ENCODE results near the gene WDR62.
"Not testable (repeated sequence)": the region's sequence is repeated elsewhere in the genome, so short reads cannot be mapped to it uniquely, and the experiment has no call there.

WDR62 gene

GRCh38 chr19:36113425-36113824 lies 58.7 kb downstream of the WDR62 start:
- no peak for DNase-seq

GRCh38 chr19:36113894-36114720 lies 59.4 kb downstream of the WDR62 start:
- peak in 1 of 2 donors; percentile 29 for DNase-seq

DNA sequence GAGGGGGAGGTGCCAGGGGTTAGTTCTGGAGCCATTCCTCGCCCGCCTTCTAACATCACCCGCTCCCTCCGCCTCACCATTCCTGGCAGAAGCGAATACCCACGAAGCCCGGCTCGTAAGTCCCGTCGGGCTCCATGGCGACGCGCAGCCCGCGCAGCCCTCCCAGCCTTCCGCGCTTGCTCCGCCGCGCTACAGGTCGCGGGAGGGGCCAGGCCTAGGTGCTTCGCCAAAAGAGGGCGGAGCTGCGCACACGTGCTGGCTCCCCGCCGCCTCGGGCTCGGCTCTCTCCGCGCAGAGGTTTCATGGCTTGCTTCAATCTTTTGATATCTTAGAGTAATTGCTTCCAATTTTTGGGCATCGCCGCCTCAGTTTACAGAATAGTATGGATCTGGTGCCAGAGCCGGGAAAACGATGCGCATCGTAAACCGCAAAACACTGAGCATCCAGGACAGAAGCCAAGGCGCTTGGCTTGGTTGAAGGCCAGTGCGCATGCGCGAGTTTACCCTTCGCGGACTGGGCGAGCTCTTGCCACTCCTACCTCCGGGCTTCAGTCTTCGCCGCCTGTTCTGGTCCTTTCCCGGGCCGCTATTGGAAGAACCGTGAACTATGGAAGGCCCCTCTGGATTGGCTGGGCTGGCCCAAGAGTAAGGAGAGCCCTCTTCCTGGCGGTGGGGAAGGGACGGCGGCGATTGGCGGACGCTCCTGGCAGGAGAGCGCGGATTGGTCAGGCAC lies 60.2 kb downstream of the WDR62 start, which contains the start of gene POLR2I:
POLR2I (minus strand) TSS at position 155 of the 732 bp plus-strand sequence; CDS start at position 136, 19 bp downstream.
- peak; percentile 99 to 100 for DNase-seq

DNA sequence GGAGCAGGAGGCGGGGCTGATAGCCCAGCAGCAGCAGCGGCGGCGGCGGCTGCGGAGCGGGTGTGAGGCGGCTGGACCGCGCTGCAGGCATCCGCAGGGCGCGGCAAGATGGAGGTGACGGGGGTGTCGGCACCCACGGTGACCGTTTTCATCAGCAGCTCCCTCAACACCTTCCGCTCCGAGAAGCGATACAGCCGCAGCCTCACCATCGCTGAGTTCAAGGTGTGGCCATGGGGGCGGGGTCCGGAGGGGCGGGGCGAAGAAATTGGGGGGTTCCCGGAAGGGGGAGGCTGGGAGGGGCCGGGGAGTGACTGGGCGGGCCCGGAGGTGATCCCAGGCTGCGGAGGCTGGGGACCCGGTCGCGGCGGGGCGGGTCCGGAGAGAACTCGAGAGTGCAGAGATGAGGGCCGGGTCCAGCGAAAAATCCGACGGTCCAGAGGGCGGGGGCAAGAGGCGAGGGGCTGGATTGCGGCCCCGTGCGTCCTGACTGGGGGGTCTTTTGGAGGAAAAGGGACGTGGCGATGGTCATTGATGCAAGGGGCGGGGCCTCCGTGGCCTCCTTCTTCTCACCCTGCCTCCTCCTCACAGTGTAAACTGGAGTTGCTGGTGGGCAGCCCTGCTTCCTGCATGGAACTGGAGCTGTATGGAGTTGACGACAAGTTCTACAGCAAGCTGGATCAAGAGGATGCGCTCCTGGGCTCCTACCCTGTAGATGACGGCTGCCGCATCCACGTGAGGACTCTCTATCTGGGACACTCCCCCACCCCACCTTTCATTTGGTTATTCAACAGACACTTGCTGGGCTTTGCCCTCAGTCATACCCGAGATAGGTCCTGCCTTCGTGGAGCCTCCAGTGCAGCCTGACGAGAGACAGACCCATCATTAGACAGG lies 61.0 kb downstream of the WDR62 start, which contains the start of gene TBCB:
TBCB (plus strand) TSS at position 16 of the 891 bp plus-strand sequence; CDS start at position 109, 93 bp downstream.
- DNase-seq, result no peak

DNA sequence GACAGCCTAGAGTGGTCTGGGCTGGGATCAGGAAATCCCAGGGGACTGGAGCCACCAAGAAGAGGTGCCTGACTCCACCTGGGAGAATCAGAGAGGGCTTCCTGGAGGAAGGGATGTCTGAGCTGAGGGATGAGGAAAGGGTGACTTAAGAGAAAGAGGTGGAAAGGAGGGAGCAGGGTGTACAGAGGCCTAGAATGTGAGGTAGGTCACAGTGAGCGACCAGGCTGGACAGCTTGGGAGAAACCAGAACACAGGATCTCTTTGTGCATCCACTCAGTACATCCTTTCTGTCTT lies 61.6 kb downstream of the WDR62 start:
- DNase-seq, result no peak

DNA sequence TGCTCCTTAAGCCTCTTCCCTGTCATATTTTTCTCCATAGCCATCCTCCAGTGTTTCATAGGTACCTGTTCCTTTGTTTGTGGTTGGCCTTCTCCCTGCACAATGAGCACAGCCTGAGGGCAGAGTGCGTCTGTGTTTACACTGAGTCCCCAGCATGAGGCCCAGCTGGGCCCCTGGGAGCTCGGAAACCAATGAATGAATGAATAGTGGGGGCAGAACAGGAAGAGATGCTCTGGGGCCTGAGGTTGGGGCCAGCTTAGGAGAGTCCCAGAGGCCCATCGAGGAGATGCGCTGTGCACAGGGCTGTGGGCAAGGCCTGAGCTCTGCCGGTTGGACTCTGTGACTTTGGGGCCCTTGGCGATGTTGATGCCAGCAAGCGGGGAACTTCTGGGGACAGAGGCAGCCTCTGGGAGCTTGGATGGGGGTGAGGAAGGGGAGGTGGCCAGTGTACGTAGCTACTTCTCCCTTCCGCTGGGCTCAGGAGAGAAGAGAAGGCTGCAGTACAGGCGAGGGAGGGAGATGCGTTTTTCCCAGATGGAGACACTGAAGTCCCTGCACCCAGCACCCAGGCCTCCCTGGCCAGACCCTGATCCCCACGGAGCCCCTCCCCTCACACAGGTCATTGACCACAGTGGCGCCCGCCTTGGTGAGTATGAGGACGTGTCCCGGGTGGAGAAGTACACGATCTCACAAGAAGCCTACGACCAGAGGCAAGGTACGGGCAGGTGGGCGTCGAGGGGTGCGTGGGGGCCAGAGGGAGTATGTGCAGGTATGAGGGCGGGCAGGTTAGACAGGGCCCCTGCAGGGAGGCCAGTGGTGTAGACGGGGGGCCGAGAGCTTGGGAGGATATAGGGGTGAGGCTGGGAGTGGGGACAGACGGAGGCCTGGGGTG lies 65.6 kb downstream of the WDR62 start:
- DNase-seq, result no peak

DNA sequence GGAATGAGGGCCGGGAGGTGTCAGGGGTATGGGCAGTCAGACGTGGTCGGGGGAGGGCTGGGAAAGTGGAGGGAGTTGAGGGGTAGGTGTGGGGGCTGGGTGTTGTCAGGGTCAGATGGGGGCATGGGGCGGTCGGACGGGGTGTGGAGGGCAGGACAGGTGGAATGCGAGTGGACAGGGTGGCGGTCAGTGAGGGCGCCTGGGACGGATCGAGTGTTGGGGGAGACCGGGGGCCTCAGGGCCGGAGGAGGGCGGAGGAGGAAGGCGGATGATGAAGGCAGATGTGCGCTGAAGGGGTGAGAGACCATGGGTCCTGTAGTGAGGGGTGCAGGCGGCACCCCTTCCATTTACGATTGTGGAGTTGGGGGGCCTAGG lies 66.3 kb downstream of the WDR62 start:
- no peak for DNase-seq

DNA sequence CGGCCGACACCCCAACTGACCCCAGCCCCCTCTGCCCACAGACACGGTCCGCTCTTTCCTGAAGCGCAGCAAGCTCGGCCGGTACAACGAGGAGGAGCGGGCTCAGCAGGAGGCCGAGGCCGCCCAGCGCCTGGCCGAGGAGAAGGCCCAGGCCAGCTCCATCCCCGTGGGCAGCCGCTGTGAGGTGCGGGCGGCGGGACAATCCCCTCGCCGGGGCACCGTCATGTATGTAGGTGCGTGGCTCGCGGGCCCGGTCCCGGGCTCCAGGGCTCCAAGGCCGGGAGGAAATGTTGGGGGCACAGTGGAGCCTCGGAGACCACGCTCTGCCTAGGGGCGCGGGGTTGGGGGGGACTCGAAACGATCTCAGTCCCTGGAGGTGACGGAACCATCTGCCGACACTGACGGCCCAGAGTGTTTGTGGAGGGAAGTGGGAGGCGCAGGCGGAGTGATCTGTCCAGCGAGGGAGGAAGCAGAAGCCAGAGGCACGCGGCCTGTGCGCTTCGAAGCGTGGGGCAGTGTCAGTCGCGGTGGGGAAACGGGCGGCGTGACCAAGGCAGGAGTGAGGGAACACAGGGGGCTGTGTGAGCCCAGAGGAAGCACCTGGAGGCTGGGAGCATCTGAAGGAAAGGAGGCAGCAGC lies 66.9 kb downstream of the WDR62 start:
- no peak for DNase-seq

GRCh38 chr19:36125557-36125956 lies 70.9 kb downstream of the WDR62 start:
- DNase-seq, result no peak

GRCh38 chr19:36128392-36128736 lies 73.7 kb downstream of the WDR62 start:
- DNase-seq, result no peak

DNA sequence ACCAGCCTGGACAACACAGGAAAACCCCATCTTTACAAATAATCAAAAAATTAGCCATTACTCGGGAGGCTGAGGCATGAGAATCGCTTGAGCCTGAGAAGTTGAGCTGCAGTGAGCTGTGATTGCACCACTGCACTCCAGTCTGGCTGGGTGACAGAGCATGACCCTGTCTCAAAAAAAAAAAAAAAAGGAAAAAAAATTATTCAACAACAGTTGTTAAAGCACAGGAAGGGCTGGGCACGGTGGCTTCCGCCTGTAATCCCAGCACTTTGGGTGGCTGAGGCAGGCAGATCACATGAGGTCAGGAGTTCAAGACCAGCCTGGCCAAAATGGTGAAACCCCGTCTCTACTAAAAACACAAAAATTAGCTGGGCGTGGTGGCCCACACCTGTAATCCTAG lies 76.5 kb downstream of the WDR62 start:
- DNase-seq, result not testable (repeated sequence)

DNA sequence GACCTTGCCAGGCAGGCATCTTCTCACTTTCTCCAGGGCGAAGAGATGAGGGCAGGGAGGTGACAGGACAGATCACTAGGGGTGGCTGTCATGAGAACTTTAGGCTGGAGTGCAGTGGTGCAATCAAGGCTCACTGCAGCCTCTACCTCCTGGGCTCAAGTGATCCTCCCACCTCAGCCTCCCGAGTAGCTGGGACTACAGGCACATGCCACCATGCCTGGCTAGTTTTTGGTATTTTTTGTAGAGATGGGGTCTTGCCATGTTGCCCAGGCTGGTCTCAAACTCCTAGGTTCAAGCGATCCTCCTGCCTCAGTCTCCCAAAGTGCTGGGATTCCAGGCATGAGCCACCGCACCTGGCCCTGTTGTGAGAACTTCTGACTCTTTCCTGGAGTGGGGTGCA lies 80.2 kb downstream of the WDR62 start:
- not testable (repeated sequence) for DNase-seq

GRCh38 chr19:36136964-36137686 lies 82.4 kb downstream of the WDR62 start:
- no peak for DNase-seq

- no peak for DNase-seq
Observed at GRCh38 chr19:36139120-36139472, 84.4 kb downstream of the WDR62 start.

- peak; percentile 92 to 96 for DNase-seq
Observed at GRCh38 chr19:36139473-36140303, 85.0 kb downstream of the WDR62 start, which contains the start of gene CAPNS1. TSS of gene CAPNS1 (plus strand) at chr19:36140066. CDS start at chr19:36141012, 946 bp downstream.

DNA sequence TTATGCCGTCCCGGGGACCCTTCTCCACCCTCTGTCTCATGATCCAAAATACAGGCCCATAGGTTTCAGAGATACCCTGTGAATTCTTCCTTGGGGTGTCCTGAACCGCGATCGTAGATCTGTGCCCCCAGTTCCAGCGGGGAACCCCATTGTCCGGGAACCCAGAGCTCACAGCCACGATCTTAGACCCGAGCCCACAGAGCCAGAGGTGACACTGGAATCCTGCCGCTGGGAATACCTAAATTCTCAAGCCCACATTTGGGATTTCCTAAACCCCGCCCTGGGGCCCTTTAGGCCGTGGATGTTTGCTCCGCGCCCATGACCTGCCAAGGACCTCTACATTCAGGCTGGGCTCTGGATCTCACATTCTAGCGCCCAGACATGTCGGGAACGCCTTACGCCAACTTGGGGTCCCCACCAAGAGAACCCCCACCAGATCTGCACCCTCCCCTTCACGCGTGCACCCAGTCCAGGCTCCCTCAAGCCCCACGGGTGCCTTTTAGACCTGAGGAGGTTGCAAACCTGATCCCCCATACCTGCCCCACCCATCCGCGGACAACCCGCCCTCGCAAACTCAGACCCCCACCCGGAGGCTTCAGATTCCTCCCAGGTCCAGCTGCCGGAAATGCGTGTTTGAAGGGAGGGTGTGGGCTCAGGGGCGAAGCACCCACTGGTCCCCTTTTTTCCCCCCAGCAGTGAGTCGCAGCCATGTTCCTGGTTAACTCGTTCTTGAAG lies 85.8 kb downstream of the WDR62 start:
- no peak for DNase-seq

GRCh38 chr19:36141039-36141927 lies 86.6 kb downstream of the WDR62 start:
- peak; percentile 10 to 48 for DNase-seq

GRCh38 chr19:36142046-36142445 lies 87.3 kb downstream of the WDR62 start:
- no peak for DNase-seq
